GM12878 (cell line): ENCODE measurements around the gene HYAL1. TPM values are rescaled to one million over a fixed set of nuclear protein-coding genes. Genes with fewer than 3 reads are reported as not detected.

Experiments
- ATAC-seq: fragments of 200-7000 bp; cut with Tn5 transposase; 3 replicates; pipeline ENCODE4 v1.9.1; 2020; ENCODE audit warnings: mild to moderate bottlenecking, moderate library complexity
- BruUV-seq: library from RNA; stranded (reverse); fragments of 400-500 nt; replicated peaks from 2 replicates; lab custom pipeline; 2021; lab: Mats Ljungman, UMichigan
- CTCF ChIA-PET: fragments of 300-600 bp; sonication (Branson Sonifier 250); formaldehyde crosslinking; extraction: SDS; loops from one replicate; lab custom pipeline; 2021; ENCODE audit warnings: inconsistent platforms; lab: Yijun Ruan, JAX
- POLR2A ChIA-PET: fragments of 350-600 bp; formaldehyde crosslinking; extraction: SDS; loops from one replicate; lab custom pipeline; 2021; ENCODE audit warnings: inconsistent platforms; lab: Charles Lee
- RAD21 ChIA-PET: fragments of 300-600 bp; sonication (Branson Sonifier 250); formaldehyde crosslinking; loops from one replicate; lab custom pipeline; 2023; ENCODE audit warnings: antibody characterized with exemption; ENCODE audit not compliant: unreplicated experiment; lab: Charles Lee
- SMC1A ChIA-PET: fragments of 300-600 bp; sonication (Branson Sonifier 250); formaldehyde crosslinking; loops from one replicate; lab custom pipeline; 2023; ENCODE audit not compliant: unreplicated experiment, uncharacterized antibody; lab: Charles Lee
- DNase-seq: peaks from one replicate; pipeline ENCODE4 v3.0.0-alpha.2; 2011; ENCODE audit warnings: low read depth, low spot score
- FAIRE-seq: peaks from 3 replicates; lab custom pipeline; 2011; peaks lifted over from hg19 to GRCh38; lab: Jason Lieb, UNC
- H2AFZ ChIP-seq: 2 replicates; pipeline ENCODE4 v1.6.0; 2011; ENCODE audit warnings: low read depth, low read length, control low read depth; ENCODE audit not compliant: control insufficient read depth
- H3K27ac ChIP-seq: 2 replicates; pipeline ENCODE4 v1.5.1; 2011; ENCODE audit warnings: control low read depth; ENCODE audit not compliant: control insufficient read depth, insufficient read depth
- H3K27me3 ChIP-seq, 2 experiments: replicated peaks in 1 of 2; 2 replicates each; pipeline versions ENCODE4 v1.6.0 to v1.6.1; 2011; ENCODE audit warnings: low read length in 1 of 2; ENCODE audit not compliant: control insufficient read depth in 2 of 2, insufficient read depth in 2 of 2
- H3K36me3 ChIP-seq, 2 experiments: 2 replicates each; pipeline ENCODE4 v1.5.1; 2011; ENCODE audit warnings: low read length in 1 of 2; ENCODE audit not compliant: control insufficient read depth in 2 of 2, insufficient read depth in 2 of 2
- H3K4me1 ChIP-seq: 2 replicates; pipeline ENCODE4 v1.6.1; 2011; ENCODE audit warnings: mild to moderate bottlenecking, low read length, moderate library complexity, mixed read lengths; ENCODE audit not compliant: control insufficient read depth, insufficient read depth
- H3K4me2 ChIP-seq: 2 replicates; pipeline ENCODE4 v1.6.0; 2011; ENCODE audit warnings: control low read depth; ENCODE audit not compliant: control insufficient read depth, insufficient read depth
- H3K4me3 ChIP-seq: fragments of 200-600 bp; sonication (generic); 2 replicates; pipeline ENCODE4 v1.5.1; 2016
- H3K79me2 ChIP-seq: 2 replicates; pipeline ENCODE4 v1.6.0; 2011; ENCODE audit warnings: low read length; ENCODE audit not compliant: control insufficient read depth, insufficient read depth
- H3K9ac ChIP-seq: 2 replicates; pipeline ENCODE4 v1.8.0; 2011; ENCODE audit warnings: low read length, control low read depth, mixed read lengths; ENCODE audit not compliant: control insufficient read depth, insufficient read depth
- H3K9me3 ChIP-seq: replicated peaks from 3 replicates; pipeline ENCODE4 v1.5.1; 2011; ENCODE audit warnings: mild to moderate bottlenecking, low read length; ENCODE audit not compliant: control insufficient read depth, insufficient read depth
- H4K20me1 ChIP-seq: 2 replicates; pipeline ENCODE4 v1.6.0; 2011; ENCODE audit not compliant: control insufficient read depth, insufficient read depth
- EGR1 ChIP-seq, 2 experiments: IDR thresholded peaks; 1 replicate in 1 of 2; 2 replicates in 1 of 2; pipeline ENCODE4 v1.6.1; 2011 to 2012; ENCODE audit warnings: low read depth in 2 of 2, low read length in 2 of 2, borderline replicate concordance in 1 of 2, mild to moderate bottlenecking in 1 of 2, moderate library complexity in 1 of 2
- ELK1 ChIP-seq: IDR thresholded peaks from 2 replicates; pipeline ENCODE4 v1.6.1; 2012; ENCODE audit warnings: low read depth, low read length, improper control_type of control experiment
- GATAD2B ChIP-seq: fragments of 450-650 bp; conservative IDR thresholded peaks from 2 replicates; pipeline ENCODE4 v1.6.1; 2017; ENCODE audit warnings: low read depth, mild to moderate bottlenecking, moderate library complexity
- HSF1 ChIP-seq: fragments of 150-350 bp; IDR thresholded peaks from 2 replicates; pipeline ENCODE4 v1.6.1; 2014; ENCODE audit warnings: mild to moderate bottlenecking, low read depth, low read length
- MAX ChIP-seq: IDR thresholded peaks from 2 replicates; pipeline ENCODE4 v1.6.1; 2012; ENCODE audit warnings: low read depth, low read length, improper control_type of control experiment
- TAF1 ChIP-seq: IDR thresholded peaks from 2 replicates; pipeline ENCODE4 v1.6.1; 2011; ENCODE audit warnings: mild to moderate bottlenecking, low read depth, low read length, borderline replicate concordance
- ZBTB40 ChIP-seq: fragments of 450-650 bp; IDR thresholded peaks from 2 replicates; pipeline ENCODE4 v1.6.1; 2016; ENCODE audit warnings: mild to moderate bottlenecking, moderate library complexity, borderline replicate concordance
- WGBS: methylation state at CpG from one replicate; pipeline ENCODE4 v1.1.6; 2016; ENCODE audit warnings: low lambda C conversion rate; ENCODE audit not compliant: insufficient replicate concordance, insufficient coverage; ENCODE audit errors: missing lambda C conversion rate; 5-methylcytosine and 5-hydroxymethylcytosine counted together
- in situ Hi-C: fragments of 300-500 bp; cut with MboI; formaldehyde crosslinking; loops from 9 replicates; pipeline ENCODE4 v1.14.3; 2018; ENCODE audit warnings: mixed read lengths
- intact Hi-C: fragments of 100-400 bp; cut with micrococcal nuclease; formaldehyde crosslinking; loops from one replicate; pipeline ENCODE4 v1.14.2; 2022; ENCODE audit not compliant: unreplicated experiment
- polyA plus RNA-seq, 11 experiments: library from polyadenylated mRNA; depleted of rRNA in 4 of 11; unstranded in 6 of 11; stranded (reverse) in 5 of 11; fragments of >200 nt; fragmentation: Nextera tagmentation in 4 of 11; fragmentation: Illumina TruSeq in 1 of 11; extraction: Ambion mirVana in 4 of 11; extraction: Trizol in 1 of 11; gene quantifications; 1 replicate in 1 of 11; 2 replicates in 10 of 11; pipeline versions ENCODE4 v1.2.1 to v1.2.3, GENCODE V29; 2011 to 2016; ENCODE audit warnings: inconsistent platforms in 2 of 11, missing spikeins in 2 of 11, low read depth in 1 of 11
- total RNA-seq, 4 experiments: library from RNA; depleted of rRNA in 3 of 4; stranded (reverse); fragments of >200 nt in 3 of 4; fragmentation: Illumina TruSeq in 1 of 4; extraction: Trizol in 1 of 4; gene quantifications; 2 replicates each; pipeline versions ENCODE4 v1.2.1 to v1.2.3, GENCODE V29; 2013 to 2021

The HYAL1 gene
- total and polyA plus RNA-seq, 10 of the 15 experiments (the other 5 are each of a cell fraction or from before 2014, with no cell fraction given), result 0.04 to 0.55 (median 0.18) TPM; not detected in 2

GRCh38 chr3:50300681-50301254 lies 2.6 kb downstream of the HYAL1 start:
- H3K4me3 ChIP-seq, result peak overlapping the region; percentile 13; the same call in 1 of the 2 replicates
- H3K36me3 ChIP-seq, result no peaks in the 10 kb centered on the region
- peaks cover 2% of the 10 kb centered on the region; the same call in 1 of the 2 replicates for H3K79me2 ChIP-seq
- CTCF ChIA-PET, result interaction anchor here (0.7 to 3.5 kb wide), 2 partner anchors 18 to 24 kb away, joined by 3 to 13 read pairs; no protein-coding TSS in a partner anchor
- WGBS, result 85% methylated on average over 6 of the region's 6 CpGs
- POLR2A ChIA-PET, result no interaction called here
- no peak overlapping the region for H3K27ac ChIP-seq
- BruUV-seq, result no TSS peak
- H3K9ac ChIP-seq, result no peak overlapping the region
- H4K20me1 ChIP-seq, result no peaks in the 10 kb centered on the region
- H2AFZ ChIP-seq, result no peak overlapping the region
- SMC1A ChIA-PET, result no interaction called here
- no peaks in the 10 kb centered on the region for H3K27me3 ChIP-seq
- H3K9me3 ChIP-seq, result no peaks in the 10 kb centered on the region
- FAIRE-seq (no peak), ATAC-seq (no peak), DNase-seq (no peak)
- RAD21 ChIA-PET, result no interaction called here
- in situ Hi-C loops, result no loop called here
- intact Hi-C loops, result no loop called here
- H3K4me2 ChIP-seq, result peak overlapping the region; percentile 90; the same call in 1 of the 2 replicates
- TF ChIP-seq MAX, result no peak
- no peak for TF ChIP-seq HSF1
- TF ChIP-seq ELK1, result no peak
- no peak for TF ChIP-seq TAF1
- TF ChIP-seq GATAD2B, result no peak
- no peak for TF ChIP-seq EGR1 (IDR thresholded peaks at IDR 0.05; ENCODE audit: borderline replicate concordance in 1 of 2, low read depth in 2 of 2, low read length in 2 of 2)
- no peak for TF ChIP-seq ZBTB40
- H3K4me1 ChIP-seq, result peaks cover 4% of the 10 kb centered on the region
